Measurements from ENCODE around the gene SEMA4D.

GRCh38 chr9:89319015-89319905, 178.7 kb downstream of the SEMA4D start:
- TF ChIP-seq CTCF (IDR thresholded peaks at IDR 0.05) (no peak), POLR2A (IDR thresholded peaks at IDR 0.05) (no peak)
